ENCODE measurements around the gene ARFIP1. TPM values are rescaled to one million over a fixed set of nuclear protein-coding genes. Genes with fewer than 3 reads are reported as not detected.

Gene ARFIP1
- polyA plus RNA-seq, 1 donor from 2014 or later, result 35.1 TPM

- peak overlapping the region; percentile 90 for H3K9ac ChIP-seq (ENCODE audit: low read length)
- peak overlapping the region; percentile 43 for H2AFZ ChIP-seq (ENCODE audit: low read depth, low read length)
- H3F3A ChIP-seq (ENCODE audit: insufficient read depth, low read length, poor library complexity, severe bottlenecking), result no peaks in the 10 kb centered on the region
- H3K36me3 ChIP-seq (ENCODE audit: insufficient read depth, low read length), result no peaks in the 10 kb centered on the region
- H3K27me3 ChIP-seq (ENCODE audit: insufficient read depth, low read depth, low read length), result peaks cover 22% of the 10 kb centered on the region
- peak overlapping the region; percentile 30 for H3K4me2 ChIP-seq (ENCODE audit: low read length)
- H3K9me3 ChIP-seq (ENCODE audit: low read length), result no peaks in the 10 kb centered on the region
- no peak overlapping the region for H3K27ac ChIP-seq (ENCODE audit: low read length)
- H3K4me3 ChIP-seq (ENCODE audit: low read length), result peak overlapping the region; percentile 82
- H3K9me2 ChIP-seq (ENCODE audit: insufficient read depth, low read length), result no peaks in the 10 kb centered on the region
- peaks cover 4% of the 10 kb centered on the region for H4K20me1 ChIP-seq (ENCODE audit: insufficient read depth)
- H3K79me2 ChIP-seq (replicated peaks; ENCODE audit: insufficient read depth, low read length), result peaks cover 15% of the 10 kb centered on the region
- TF ChIP-seq MXI1 (conservative IDR thresholded peaks at IDR 0.05; ENCODE audit: poor library complexity, severe bottlenecking) (peak; percentile 21), EZH2 (IDR thresholded peaks at IDR 0.05; ENCODE audit: borderline replicate concordance, insufficient read depth, low read length, poor library complexity, severe bottlenecking) (no peak)
Measured at GRCh38 chr4:152937336-152938236, 157.8 kb downstream of the ARFIP1 start.

- no peaks in the 10 kb centered on the region for H3K36me3 ChIP-seq (ENCODE audit: insufficient read depth, low read length)
- TF ChIP-seq POLR2AphosphoS5 (IDR thresholded peaks at IDR 0.05) (no peak), MXI1 (conservative IDR thresholded peaks at IDR 0.05; ENCODE audit: poor library complexity, severe bottlenecking) (no peak), SMC3 (conservative IDR thresholded peaks at IDR 0.05; ENCODE audit: poor library complexity) (no peak), EP300 (conservative IDR thresholded peaks at IDR 0.05; ENCODE audit: poor library complexity, severe bottlenecking) (no peak), EZH2 (IDR thresholded peaks at IDR 0.05; ENCODE audit: borderline replicate concordance, insufficient read depth, low read length, poor library complexity, severe bottlenecking) (no peak), RAD21 (conservative IDR thresholded peaks at IDR 0.05) (no peak), TAF1 (IDR thresholded peaks at IDR 0.05; ENCODE audit: low read depth) (no peak)
- TF ChIP-seq, protein P1, sequence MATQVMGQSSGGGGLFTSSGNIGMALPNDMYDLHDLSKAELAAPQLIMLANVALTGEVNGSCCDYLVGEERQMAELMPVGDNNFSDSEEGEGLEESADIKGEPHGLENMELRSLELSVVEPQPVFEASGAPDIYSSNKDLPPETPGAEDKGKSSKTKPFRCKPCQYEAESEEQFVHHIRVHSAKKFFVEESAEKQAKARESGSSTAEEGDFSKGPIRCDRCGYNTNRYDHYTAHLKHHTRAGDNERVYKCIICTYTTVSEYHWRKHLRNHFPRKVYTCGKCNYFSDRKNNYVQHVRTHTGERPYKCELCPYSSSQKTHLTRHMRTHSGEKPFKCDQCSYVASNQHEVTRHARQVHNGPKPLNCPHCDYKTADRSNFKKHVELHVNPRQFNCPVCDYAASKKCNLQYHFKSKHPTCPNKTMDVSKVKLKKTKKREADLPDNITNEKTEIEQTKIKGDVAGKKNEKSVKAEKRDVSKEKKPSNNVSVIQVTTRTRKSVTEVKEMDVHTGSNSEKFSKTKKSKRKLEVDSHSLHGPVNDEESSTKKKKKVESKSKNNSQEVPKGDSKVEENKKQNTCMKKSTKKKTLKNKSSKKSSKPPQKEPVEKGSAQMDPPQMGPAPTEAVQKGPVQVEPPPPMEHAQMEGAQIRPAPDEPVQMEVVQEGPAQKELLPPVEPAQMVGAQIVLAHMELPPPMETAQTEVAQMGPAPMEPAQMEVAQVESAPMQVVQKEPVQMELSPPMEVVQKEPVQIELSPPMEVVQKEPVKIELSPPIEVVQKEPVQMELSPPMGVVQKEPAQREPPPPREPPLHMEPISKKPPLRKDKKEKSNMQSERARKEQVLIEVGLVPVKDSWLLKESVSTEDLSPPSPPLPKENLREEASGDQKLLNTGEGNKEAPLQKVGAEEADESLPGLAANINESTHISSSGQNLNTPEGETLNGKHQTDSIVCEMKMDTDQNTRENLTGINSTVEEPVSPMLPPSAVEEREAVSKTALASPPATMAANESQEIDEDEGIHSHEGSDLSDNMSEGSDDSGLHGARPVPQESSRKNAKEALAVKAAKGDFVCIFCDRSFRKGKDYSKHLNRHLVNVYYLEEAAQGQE (IDR thresholded peaks at IDR 0.05; ENCODE audit: borderline replicate concordance), result no peak
- TF ChIP-seq, protein P2, sequence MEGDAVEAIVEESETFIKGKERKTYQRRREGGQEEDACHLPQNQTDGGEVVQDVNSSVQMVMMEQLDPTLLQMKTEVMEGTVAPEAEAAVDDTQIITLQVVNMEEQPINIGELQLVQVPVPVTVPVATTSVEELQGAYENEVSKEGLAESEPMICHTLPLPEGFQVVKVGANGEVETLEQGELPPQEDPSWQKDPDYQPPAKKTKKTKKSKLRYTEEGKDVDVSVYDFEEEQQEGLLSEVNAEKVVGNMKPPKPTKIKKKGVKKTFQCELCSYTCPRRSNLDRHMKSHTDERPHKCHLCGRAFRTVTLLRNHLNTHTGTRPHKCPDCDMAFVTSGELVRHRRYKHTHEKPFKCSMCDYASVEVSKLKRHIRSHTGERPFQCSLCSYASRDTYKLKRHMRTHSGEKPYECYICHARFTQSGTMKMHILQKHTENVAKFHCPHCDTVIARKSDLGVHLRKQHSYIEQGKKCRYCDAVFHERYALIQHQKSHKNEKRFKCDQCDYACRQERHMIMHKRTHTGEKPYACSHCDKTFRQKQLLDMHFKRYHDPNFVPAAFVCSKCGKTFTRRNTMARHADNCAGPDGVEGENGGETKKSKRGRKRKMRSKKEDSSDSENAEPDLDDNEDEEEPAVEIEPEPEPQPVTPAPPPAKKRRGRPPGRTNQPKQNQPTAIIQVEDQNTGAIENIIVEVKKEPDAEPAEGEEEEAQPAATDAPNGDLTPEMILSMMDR (IDR thresholded peaks at IDR 0.05; ENCODE audit: poor library complexity, severe bottlenecking), result no peak
- H3K4me2 ChIP-seq (ENCODE audit: low read length), result no peak overlapping the region
- H2AFZ ChIP-seq (ENCODE audit: low read depth, low read length), result no peak overlapping the region
- peaks cover 22% of the 10 kb centered on the region for H3K27me3 ChIP-seq (ENCODE audit: insufficient read depth, low read depth, low read length)
- no peaks in the 10 kb centered on the region for H3K9me2 ChIP-seq (ENCODE audit: insufficient read depth, low read length)
- peaks cover 15% of the 10 kb centered on the region for H3K79me2 ChIP-seq (replicated peaks; ENCODE audit: insufficient read depth, low read length)
- H3K27ac ChIP-seq (ENCODE audit: low read length), result no peak overlapping the region
- no peaks in the 10 kb centered on the region for H3K9me3 ChIP-seq (ENCODE audit: low read length)
- peak overlapping the region; percentile 82 for H3K4me3 ChIP-seq (ENCODE audit: low read length)
- H3F3A ChIP-seq (ENCODE audit: insufficient read depth, low read length, poor library complexity, severe bottlenecking), result no peaks in the 10 kb centered on the region
- H4K20me1 ChIP-seq (ENCODE audit: insufficient read depth), result peaks cover 4% of the 10 kb centered on the region
- no peak overlapping the region for H3K9ac ChIP-seq (ENCODE audit: low read length)
Measured at GRCh38 chr4:152938237-152938947, 158.6 kb downstream of the ARFIP1 start.
